A549 (cell line): ENCODE data around the gene ZC3H12C. TPM values are rescaled to one million over a fixed set of nuclear protein-coding genes. Genes with fewer than 3 reads are reported as not detected.

Experiments used
- ATAC-seq, 2 experiments: fragments of 200-7000 bp in 1 of 2; fragments of >200 bp in 1 of 2; cut with Nextera tagmentation in 1 of 2; cut with Tn5 transposase in 1 of 2; 3 replicates each; pipeline versions ENCODE4 v1.8.0 to v1.9.1; 2018 to 2020; ENCODE audit warnings: mild to moderate bottlenecking in 1 of 2, moderate library complexity in 1 of 2
- CTCF ChIA-PET: fragments of 300-600 bp; sonication (Branson Sonifier 250); formaldehyde crosslinking; extraction: SDS; loops from one replicate; lab custom pipeline; 2021; ENCODE audit warnings: antibody characterized with exemption, inconsistent platforms; lab: Yijun Ruan, JAX
- POLR2A ChIA-PET: fragments of 350-600 bp; formaldehyde crosslinking; extraction: SDS; loops from one replicate; lab custom pipeline; 2021; ENCODE audit warnings: antibody characterized with exemption, inconsistent platforms; lab: Yijun Ruan, JAX
- DNase-seq, 2 experiments: peaks; one replicate each; pipeline versions ENCODE4 v3.0.0 to v3.0.0-alpha.2; 2011 to 2016; ENCODE audit warnings: low read depth in 1 of 2, low spot score in 1 of 2
- FAIRE-seq: peaks from 2 replicates; lab custom pipeline; 2011; peaks lifted over from hg19 to GRCh38; lab: Jason Lieb, UNC
- H3K27ac ChIP-seq, 2 experiments: fragments of >200 bp; sonication (Bioruptor Twin); formaldehyde crosslinking; 3 replicates each; pipeline ENCODE4 v1.5.1; 2016 to 2017
- H3K4me1 ChIP-seq: fragments of >200 bp; sonication (Bioruptor Twin); formaldehyde crosslinking; 3 replicates; pipeline ENCODE4 v1.6.1; 2016
- H3K4me2 ChIP-seq: fragments of >200 bp; sonication (Bioruptor Twin); formaldehyde crosslinking; 3 replicates; pipeline ENCODE4 v1.6.1; 2016
- H3K4me3 ChIP-seq: fragments of >200 bp; sonication (Bioruptor Twin); formaldehyde crosslinking; 3 replicates; pipeline ENCODE4 v1.5.1; 2016
- H3K9me3 ChIP-seq: fragments of >200 bp; sonication (Bioruptor Twin); formaldehyde crosslinking; 3 replicates; pipeline ENCODE4 v1.6.1; 2016
- ATOH8 ChIP-seq: fragments of 250-450 bp; sonication (Bioruptor Pico); IDR thresholded peaks from 2 replicates; pipeline ENCODE4 v1.5.0; 2020; ENCODE audit warnings: low read depth, mild to moderate bottlenecking, moderate library complexity
- BCL3 ChIP-seq: fragments of >200 bp; sonication (Bioruptor Twin); formaldehyde crosslinking; IDR thresholded peaks from 3 replicates; pipeline ENCODE4 v1.6.1; 2016
- BHLHE40 ChIP-seq: IDR thresholded peaks from 2 replicates; pipeline ENCODE4 v1.6.1; 2012; ENCODE audit warnings: low read depth, low read length, inconsistent platforms
- CBX2 ChIP-seq: fragments of 200-600 bp; sonication (generic); IDR thresholded peaks from 2 replicates; pipeline ENCODE4 v1.6.1; 2016; ENCODE audit warnings: low read depth, mild to moderate bottlenecking, borderline replicate concordance
- CHD2 ChIP-seq: fragments of 150-350 bp; IDR thresholded peaks from 2 replicates; pipeline ENCODE4 v1.6.1; 2014; ENCODE audit warnings: low read length; ENCODE audit not compliant: partially characterized antibody
- CHD4 ChIP-seq: fragments of 200-600 bp; sonication (generic); IDR thresholded peaks from 2 replicates; pipeline ENCODE4 v1.6.1; 2016; ENCODE audit warnings: antibody characterized with exemption, mild to moderate bottlenecking, borderline replicate concordance
- EHMT2 ChIP-seq: fragments of 200-600 bp; sonication (generic); IDR thresholded peaks from 2 replicates; pipeline ENCODE4 v1.6.1; 2016; ENCODE audit warnings: antibody characterized with exemption, low read depth, mild to moderate bottlenecking, moderate library complexity
- ELK1 ChIP-seq: fragments of 150-350 bp; IDR thresholded peaks from 2 replicates; pipeline ENCODE4 v1.6.1; 2014; ENCODE audit warnings: low read depth, mild to moderate bottlenecking, low read length
- EP300 ChIP-seq, 2 experiments: fragments of >200 bp; sonication (Bioruptor Twin); formaldehyde crosslinking; IDR thresholded peaks; 2 replicates in 1 of 2; 3 replicates in 1 of 2; pipeline ENCODE4 v1.6.1; 2016 to 2017
- ESRRA ChIP-seq: fragments of 150-350 bp; IDR thresholded peaks from 2 replicates; pipeline ENCODE4 v1.6.1; 2014; ENCODE audit warnings: mild to moderate bottlenecking, low read length, borderline replicate concordance
- FOSL2 ChIP-seq, 2 experiments: fragments of 450-650 bp in 1 of 2; fragments of >200 bp in 1 of 2; sonication (Bioruptor Twin) in 1 of 2; formaldehyde crosslinking; IDR thresholded peaks; 2 replicates each; pipeline versions ENCODE4 v1.5.0 to v1.6.1; 2016 to 2020; ENCODE audit warnings: mild to moderate bottlenecking in 1 of 2, moderate library complexity in 1 of 2
- GATA3 ChIP-seq: IDR thresholded peaks from 2 replicates; pipeline ENCODE4 v1.6.1; 2012; ENCODE audit warnings: borderline replicate concordance
- HES2 ChIP-seq: fragments of >200 bp; sonication (Bioruptor Twin); formaldehyde crosslinking; IDR thresholded peaks from 2 replicates; pipeline ENCODE4 v1.6.1; 2016
- HMGXB4 ChIP-seq: fragments of 250-450 bp; sonication (Bioruptor Pico); IDR thresholded peaks from 2 replicates; pipeline ENCODE4 v1.5.0; 2021; ENCODE audit warnings: mild to moderate bottlenecking, moderate library complexity, borderline replicate concordance
- HOXA7 ChIP-seq: fragments of 250-450 bp; sonication (Bioruptor Pico); IDR thresholded peaks from 2 replicates; pipeline ENCODE4 v1.5.0; 2020; ENCODE audit warnings: mild to moderate bottlenecking, moderate library complexity
- HOXB13 ChIP-seq: fragments of 250-450 bp; sonication (Bioruptor Pico); IDR thresholded peaks from 2 replicates; pipeline ENCODE4 v1.5.0; 2020; ENCODE audit warnings: low read depth, mild to moderate bottlenecking, moderate library complexity
- JUN ChIP-seq, 2 experiments: fragments of >200 bp; sonication (Bioruptor Twin); formaldehyde crosslinking; IDR thresholded peaks; 2 replicates in 1 of 2; 3 replicates in 1 of 2; pipeline ENCODE4 v1.6.1; 2016 to 2017
- KDM5A ChIP-seq: fragments of 200-600 bp; sonication (generic); IDR thresholded peaks from 2 replicates; pipeline ENCODE4 v1.6.1; 2016; ENCODE audit warnings: antibody characterized with exemption, mild to moderate bottlenecking
- MAFK ChIP-seq: fragments of 450-650 bp; IDR thresholded peaks from 2 replicates; pipeline ENCODE4 v1.6.1; 2014; ENCODE audit not compliant: partially characterized antibody
- MAX ChIP-seq: IDR thresholded peaks from 2 replicates; pipeline ENCODE4 v1.6.1; 2012
- MAZ ChIP-seq: fragments of 150-350 bp; IDR thresholded peaks from 2 replicates; pipeline ENCODE4 v1.6.1; 2014; ENCODE audit warnings: antibody characterized with exemption, low read depth, low read length, borderline replicate concordance
- MYC ChIP-seq: IDR thresholded peaks from 2 replicates; pipeline ENCODE4 v1.6.1; 2012; ENCODE audit warnings: mild to moderate bottlenecking, inconsistent platforms, low read length, improper control_type of control experiment, borderline replicate concordance
- NPAS2 ChIP-seq: fragments of 250-450 bp; sonication (Bioruptor Pico); IDR thresholded peaks from 2 replicates; pipeline ENCODE4 v1.8.0; 2022; ENCODE audit warnings: mild to moderate bottlenecking, moderate library complexity, borderline replicate concordance
- RARB ChIP-seq: fragments of 250-450 bp; sonication (Bioruptor Pico); IDR thresholded peaks from 2 replicates; pipeline ENCODE4 v1.8.0; 2021; ENCODE audit warnings: mild to moderate bottlenecking, moderate library complexity
- RCOR1 ChIP-seq: fragments of 150-350 bp; IDR thresholded peaks from 2 replicates; pipeline ENCODE4 v1.6.1; 2014; ENCODE audit warnings: antibody characterized with exemption, low read length, low read depth
- RFX5 ChIP-seq: fragments of 450-650 bp; IDR thresholded peaks from 2 replicates; pipeline ENCODE4 v1.7.1; 2014; ENCODE audit warnings: antibody characterized with exemption, mild to moderate bottlenecking, moderate library complexity
- RNF2 ChIP-seq: fragments of 200-600 bp; sonication (generic); IDR thresholded peaks from 2 replicates; pipeline ENCODE4 v1.6.1; 2016; ENCODE audit warnings: low read depth, mild to moderate bottlenecking, antibody characterized with exemption, moderate library complexity, borderline replicate concordance
- SMC3 ChIP-seq: fragments of >200 bp; sonication (Bioruptor Twin); formaldehyde crosslinking; IDR thresholded peaks from 3 replicates; pipeline ENCODE4 v1.6.1; 2018; ENCODE audit warnings: inconsistent platforms
- TFCP2L1 ChIP-seq: fragments of 250-450 bp; sonication (Bioruptor Pico); IDR thresholded peaks from 2 replicates; pipeline ENCODE4 v1.5.0; 2021; ENCODE audit warnings: mild to moderate bottlenecking
- USF2 ChIP-seq: fragments of 450-650 bp; IDR thresholded peaks from 2 replicates; pipeline ENCODE4 v1.6.1; 2014; ENCODE audit warnings: antibody characterized with exemption
- ZC3H11A ChIP-seq: fragments of 450-650 bp; IDR thresholded peaks from 2 replicates; pipeline ENCODE4 v1.6.1; 2014; ENCODE audit warnings: antibody characterized with exemption, mild to moderate bottlenecking
- WGBS: methylation state at CpG from one replicate; pipeline ENCODE4 v1.1.6; 2017; ENCODE audit errors: missing lambda C conversion rate; 5-methylcytosine and 5-hydroxymethylcytosine counted together
- polyA plus RNA-seq, 4 experiments: library from polyadenylated mRNA; depleted of rRNA in 3 of 4; stranded (reverse); fragments of >200 nt; fragmentation: RNase III in 1 of 4; extraction: RNeasy Plus Mini Kit Qiagen cat#74134 plus additional on column Dnase treatment in 1 of 4; gene quantifications; 2 replicates in 3 of 4; 3 replicates in 1 of 4; pipeline ENCODE4 v1.2.3, GENCODE V29; 2011 to 2017

Gene ZC3H12C
- polyA plus RNA-seq, 2 of the 4 experiments (the other 2 are of a cell fraction) = 3.1 to 12.4 TPM

- FAIRE-seq = no peak
- 80% methylated on average over 11 of the region's 11 CpGs for WGBS
These were observed 39.3 kb upstream of the ZC3H12C start for GRCh38 chr11:110053848-110054414.

GRCh38 chr11:110056956-110057355 lies 36.2 kb upstream of the ZC3H12C start:
- ATAC-seq = no peak
- TF ChIP-seq ZC3H11A (no peak), RNF2 (no peak), HOXA7 (no peak), MAFK (no peak), MAX (no peak), NPAS2 (CRISPR knock-in tag) (no peak), ELK1 (no peak), MYC (no peak), ESRRA (no peak), MAZ (no peak), USF2 (no peak), BHLHE40 (no peak), HMGXB4 (CRISPR knock-in tag) (no peak), EP300 (IDR thresholded peaks at IDR 0.05) (no peak)
- Histone ChIP-seq H3K4me3 (no peak overlapping the region), H3K9me3 (no peaks in the 10 kb centered on the region), H3K4me1 (peaks cover 9% of the 10 kb centered on the region; the same call in 2 of the 3 replicates), H3K4me2 (no peak overlapping the region), H3K27ac (no peak overlapping the region)
- 85% methylated on average over 2 of the region's 2 CpGs for WGBS
- ChIA-PET POLR2A (no interaction called here), CTCF (no interaction called here)
- FAIRE-seq = no peak
- no peak for DNase-seq

More at GRCh38 chr11:110053848-110054414, 39.3 kb upstream of the ZC3H12C start:
- Histone ChIP-seq H3K9me3 (no peaks in the 10 kb centered on the region), H3K4me1 (no peaks in the 10 kb centered on the region), H3K4me2 (no peak overlapping the region), H3K27ac (no peak overlapping the region), H3K4me3 (no peak overlapping the region)
- ChIA-PET POLR2A (no interaction called here), CTCF (no interaction called here)
- TF ChIP-seq MAX (no peak), KDM5A (no peak), GATA3 (no peak), SMC3 (no peak), EHMT2 (no peak), FOSL2 (IDR thresholded peaks at IDR 0.05) (no peak), FOSL2 (CRISPR knock-in tag; IDR thresholded peaks at IDR 0.05) (no peak), JUN (IDR thresholded peaks at IDR 0.05) (no peak), BCL3 (no peak), RFX5 (no peak), CHD4 (no peak), CHD2 (no peak), ATOH8 (no peak), HES2 (no peak), HOXB13 (CRISPR knock-in tag) (no peak), ELK1 (no peak), CBX2 (no peak), RARB (no peak), TFCP2L1 (CRISPR knock-in tag) (no peak), MYC (no peak), RCOR1 (no peak)
- ATAC-seq (no peak), DNase-seq (no peak)
